Glutamatergic neuron (in vitro differentiated cells): Measurements from ENCODE around the gene SLC13A1. TPM values are rescaled to one million over a fixed set of nuclear protein-coding genes. Genes with fewer than 3 reads are reported as not detected.

Experiments used
- DNase-seq: peaks from one replicate; pipeline ENCODE4 v3.0.0; 2022
- H3K27ac Mint-ChIP-seq: one replicate; pipeline ENCODE4 v1.8.0; 2020; ENCODE audit warnings: mild to moderate bottlenecking, mixed read lengths, inconsistent platforms; ENCODE audit not compliant: unreplicated experiment
- H3K27me3 Mint-ChIP-seq: one replicate; pipeline ENCODE4 v1.8.0; 2020; ENCODE audit warnings: mild to moderate bottlenecking, moderate library complexity, mixed read lengths, inconsistent platforms; ENCODE audit not compliant: unreplicated experiment
- H3K36me3 Mint-ChIP-seq: one replicate; pipeline ENCODE4 v1.8.0; 2020; ENCODE audit warnings: mild to moderate bottlenecking, mixed read lengths, inconsistent platforms; ENCODE audit not compliant: unreplicated experiment
- H3K4me1 Mint-ChIP-seq: one replicate; pipeline ENCODE4 v1.8.0; 2020; ENCODE audit warnings: mild to moderate bottlenecking, low read depth, mixed read lengths, inconsistent platforms; ENCODE audit not compliant: unreplicated experiment
- H3K4me3 Mint-ChIP-seq: one replicate; pipeline ENCODE4 v1.8.0; 2020; ENCODE audit warnings: mild to moderate bottlenecking, mixed read lengths, inconsistent platforms; ENCODE audit not compliant: unreplicated experiment
- H3K9me3 Mint-ChIP-seq: one replicate; pipeline ENCODE4 v1.8.0; 2020; ENCODE audit warnings: mild to moderate bottlenecking, moderate library complexity, mixed read lengths, inconsistent platforms; ENCODE audit not compliant: unreplicated experiment
- total RNA-seq: library from RNA; stranded (reverse); fragmentation: NEBNext Ultra II Directional; extraction: Animal tissue kit (Norgen Biotek cat#: 25700); gene quantifications from one replicate; pipeline ENCODE4 v1.2.1, GENCODE V29; 2021; ENCODE audit not compliant: unreplicated experiment
- TF ChIP-seq, protein P1 (sequence below): fragments of 200-600 bp; sonication (generic); IDR thresholded peaks from one replicate; pipeline ENCODE4 v1.5.0; 2021; ENCODE audit not compliant: partially characterized antibody, unreplicated experiment

SLC13A1 gene
- total RNA-seq, 1 donor from 2014 or later: not detected

DNA sequence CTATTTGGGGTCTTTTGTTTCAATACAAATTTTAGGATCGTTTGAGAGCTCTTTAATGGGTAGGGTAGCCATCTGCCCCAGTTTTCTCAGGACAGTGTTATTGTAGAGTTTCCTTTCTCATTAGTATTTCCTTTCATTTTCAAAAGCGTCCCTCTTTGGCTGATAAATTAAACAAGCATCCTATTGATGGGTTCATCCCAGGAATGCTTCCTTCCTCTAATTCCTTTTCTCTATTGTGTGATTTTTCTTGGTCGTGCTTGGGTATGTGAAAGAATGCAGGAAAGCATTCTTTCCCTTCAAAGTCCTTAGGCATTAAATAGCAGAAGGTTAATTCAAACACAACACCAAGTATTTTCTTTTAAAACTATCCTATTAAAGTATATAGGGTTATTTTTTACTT is 14.0 kb downstream of the SLC13A1 start:
- Mint-ChIP-seq H3K27me3 (no peaks in the 10 kb centered on the region), H3K27ac (no peak overlapping the region), H3K36me3 (no peaks in the 10 kb centered on the region), H3K4me3 (no peak overlapping the region), H3K9me3 (no peaks in the 10 kb centered on the region), H3K4me1 (no peaks in the 10 kb centered on the region)
- TF ChIP-seq, protein P1, sequence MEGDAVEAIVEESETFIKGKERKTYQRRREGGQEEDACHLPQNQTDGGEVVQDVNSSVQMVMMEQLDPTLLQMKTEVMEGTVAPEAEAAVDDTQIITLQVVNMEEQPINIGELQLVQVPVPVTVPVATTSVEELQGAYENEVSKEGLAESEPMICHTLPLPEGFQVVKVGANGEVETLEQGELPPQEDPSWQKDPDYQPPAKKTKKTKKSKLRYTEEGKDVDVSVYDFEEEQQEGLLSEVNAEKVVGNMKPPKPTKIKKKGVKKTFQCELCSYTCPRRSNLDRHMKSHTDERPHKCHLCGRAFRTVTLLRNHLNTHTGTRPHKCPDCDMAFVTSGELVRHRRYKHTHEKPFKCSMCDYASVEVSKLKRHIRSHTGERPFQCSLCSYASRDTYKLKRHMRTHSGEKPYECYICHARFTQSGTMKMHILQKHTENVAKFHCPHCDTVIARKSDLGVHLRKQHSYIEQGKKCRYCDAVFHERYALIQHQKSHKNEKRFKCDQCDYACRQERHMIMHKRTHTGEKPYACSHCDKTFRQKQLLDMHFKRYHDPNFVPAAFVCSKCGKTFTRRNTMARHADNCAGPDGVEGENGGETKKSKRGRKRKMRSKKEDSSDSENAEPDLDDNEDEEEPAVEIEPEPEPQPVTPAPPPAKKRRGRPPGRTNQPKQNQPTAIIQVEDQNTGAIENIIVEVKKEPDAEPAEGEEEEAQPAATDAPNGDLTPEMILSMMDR: no peak
- no peak for DNase-seq

DNA sequence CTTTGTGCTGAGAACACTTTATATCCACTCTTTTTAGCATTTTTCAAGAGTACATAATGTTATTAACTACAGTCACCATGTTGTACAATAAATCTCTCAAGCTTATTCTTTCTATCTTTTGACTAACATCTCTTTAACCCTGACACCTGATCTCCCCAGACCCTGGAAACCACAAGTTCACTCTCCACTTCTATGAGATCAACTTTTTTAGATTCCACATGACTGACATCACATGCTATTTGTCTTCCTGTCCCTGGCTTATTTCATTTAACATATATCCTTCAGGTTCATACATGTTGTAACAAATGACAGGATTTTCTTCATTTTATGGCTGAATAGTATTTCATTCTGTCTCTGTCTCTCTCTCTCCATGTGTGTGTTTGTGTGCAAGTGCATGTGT is 15.5 kb downstream of the SLC13A1 start:
- no peak for DNase-seq
- no peak overlapping the region for H3K27ac Mint-ChIP-seq
- H3K27me3 Mint-ChIP-seq: peaks cover 1% of the 10 kb centered on the region
- TF ChIP-seq, protein P1: no peak
- no peaks in the 10 kb centered on the region for H3K9me3 Mint-ChIP-seq
- no peaks in the 10 kb centered on the region for H3K36me3 Mint-ChIP-seq
- H3K4me3 Mint-ChIP-seq: no peak overlapping the region
- H3K4me1 Mint-ChIP-seq: no peaks in the 10 kb centered on the region

DNA sequence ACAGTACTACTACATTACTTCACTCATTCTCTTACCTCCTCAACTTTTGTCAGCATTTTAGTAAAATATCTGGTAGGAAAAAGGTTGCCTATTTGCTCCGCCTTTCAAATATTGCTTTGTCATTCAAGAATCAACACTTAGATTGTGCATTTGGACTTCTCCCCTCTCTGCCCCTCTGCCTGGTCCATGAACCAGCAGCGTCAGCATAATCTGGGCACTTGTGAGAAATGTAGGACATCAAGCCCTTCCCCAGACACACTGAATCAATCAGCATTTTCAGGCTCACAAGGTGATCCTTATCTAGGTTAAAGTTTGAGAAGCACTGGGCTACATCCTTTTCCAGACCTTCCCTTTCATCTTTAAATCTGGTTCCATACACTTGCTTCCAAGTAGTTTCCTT is 16.3 kb downstream of the SLC13A1 start:
- no peak overlapping the region for H3K27ac Mint-ChIP-seq
- peaks cover 1% of the 10 kb centered on the region for H3K27me3 Mint-ChIP-seq
- TF ChIP-seq, protein P1: no peak
- H3K4me1 Mint-ChIP-seq: no peaks in the 10 kb centered on the region
- H3K4me3 Mint-ChIP-seq: no peak overlapping the region
- H3K36me3 Mint-ChIP-seq: no peaks in the 10 kb centered on the region
- DNase-seq: no peak
- H3K9me3 Mint-ChIP-seq: no peaks in the 10 kb centered on the region

GRCh38 chr7:123177442-123177841 is 22.3 kb downstream of the SLC13A1 start:
- TF ChIP-seq, protein P1: no peak
- no peaks in the 10 kb centered on the region for H3K36me3 Mint-ChIP-seq

GRCh38 chr7:123170333-123171246 is 29.2 kb downstream of the SLC13A1 start:
- TF ChIP-seq, protein P1: no peak
- no peaks in the 10 kb centered on the region for H3K4me1 Mint-ChIP-seq
- H3K9me3 Mint-ChIP-seq: no peaks in the 10 kb centered on the region
- H3K4me3 Mint-ChIP-seq: no peak overlapping the region
- H3K27me3 Mint-ChIP-seq: no peaks in the 10 kb centered on the region
- DNase-seq: no peak
- no peak overlapping the region for H3K27ac Mint-ChIP-seq
- H3K36me3 Mint-ChIP-seq: no peaks in the 10 kb centered on the region

More at GRCh38 chr7:123177442-123177841, 22.3 kb downstream of the SLC13A1 start:
- DNase-seq: no peak
- Mint-ChIP-seq H3K27me3 (peaks cover 1% of the 10 kb centered on the region), H3K4me1 (no peaks in the 10 kb centered on the region), H3K9me3 (no peaks in the 10 kb centered on the region), H3K4me3 (no peak overlapping the region), H3K27ac (no peak overlapping the region)
